Brain pericyte (primary cell): Measurements from ENCODE around the gene MYO1H.

ENCODE experiments used
- DNase-seq: peaks from one replicate; pipeline ENCODE4 v3.0.0-alpha.2; 2012; ENCODE audit warnings: low read depth, low spot score

MYO1H gene

GRCh38 chr12:109449845-109450532 is 102.3 kb downstream of the MYO1H start:
- no peak for DNase-seq

GRCh38 chr12:109450980-109451379 is 103.3 kb downstream of the MYO1H start:
- no peak for DNase-seq

- DNase-seq = no peak
Measured at GRCh38 chr12:109451400-109451799, 103.7 kb downstream of the MYO1H start.

GRCh38 chr12:109452489-109452888 is 104.8 kb downstream of the MYO1H start:
- no peak for DNase-seq

GRCh38 chr12:109455706-109456105 is 108.0 kb downstream of the MYO1H start:
- DNase-seq = no peak

GRCh38 chr12:109458086-109458485 is 110.4 kb downstream of the MYO1H start:
- DNase-seq = no peak

- peak; percentile 39 for DNase-seq
Measured at GRCh38 chr12:109458771-109459208, 111.1 kb downstream of the MYO1H start.

GRCh38 chr12:109459247-109459646 is 111.5 kb downstream of the MYO1H start:
- no peak for DNase-seq

- no peak for DNase-seq
Measured at GRCh38 chr12:109460538-109460937, 112.8 kb downstream of the MYO1H start.

- no peak for DNase-seq
Measured at GRCh38 chr12:109461049-109461845, 113.5 kb downstream of the MYO1H start.

- peak; percentile 76 for DNase-seq
Measured at GRCh38 chr12:109461846-109462756, 114.4 kb downstream of the MYO1H start.

- peak; percentile 87 for DNase-seq
Measured at GRCh38 chr12:109462868-109463692, 115.4 kb downstream of the MYO1H start.

GRCh38 chr12:109463756-109464155 is 116.1 kb downstream of the MYO1H start:
- DNase-seq = no peak

GRCh38 chr12:109464642-109465351 is 117.1 kb downstream of the MYO1H start:
- no peak for DNase-seq

GRCh38 chr12:109466305-109466704 is 118.6 kb downstream of the MYO1H start:
- no peak for DNase-seq

- DNase-seq = no peak
Measured at GRCh38 chr12:109466821-109467220, 119.1 kb downstream of the MYO1H start.

GRCh38 chr12:109467978-109468676 is 120.4 kb downstream of the MYO1H start:
- DNase-seq = no peak

GRCh38 chr12:109469517-109469916 is 121.8 kb downstream of the MYO1H start:
- no peak for DNase-seq

GRCh38 chr12:109473006-109473405 is 125.3 kb downstream of the MYO1H start:
- no peak for DNase-seq
